ENCODE measurements around the gene TIE1.

Gene TIE1

DNA sequence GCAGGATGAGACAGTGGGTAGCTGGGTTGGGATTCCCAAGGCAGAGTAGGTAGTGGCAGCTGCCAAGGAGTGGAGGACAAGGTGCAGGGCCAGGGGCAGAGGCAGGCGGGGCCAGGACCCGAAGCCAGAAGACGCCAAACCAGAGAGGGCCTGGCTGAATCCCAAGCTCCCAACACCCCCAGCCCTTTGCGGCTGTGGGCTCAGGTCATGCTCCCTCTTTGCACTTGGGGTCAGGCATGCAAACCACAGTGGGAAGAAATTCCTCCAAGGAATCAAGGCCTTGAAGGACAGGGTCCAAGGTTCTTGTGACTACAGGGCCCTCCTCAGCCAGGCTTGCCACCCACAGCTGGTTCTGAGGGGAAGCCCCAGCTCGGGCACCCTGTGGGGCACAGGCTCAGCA, 21.6 kb upstream of the TIE1 start:
- H3K79me2 ChIP-seq (ENCODE audit: low read length), result no peaks in the 10 kb centered on the region
- H2AFZ ChIP-seq (ENCODE audit: low read depth, low read length), result no peak overlapping the region
- no peaks in the 10 kb centered on the region for H3K9me3 ChIP-seq (ENCODE audit: insufficient read depth, low read length)
- TF ChIP-seq, protein P1, sequence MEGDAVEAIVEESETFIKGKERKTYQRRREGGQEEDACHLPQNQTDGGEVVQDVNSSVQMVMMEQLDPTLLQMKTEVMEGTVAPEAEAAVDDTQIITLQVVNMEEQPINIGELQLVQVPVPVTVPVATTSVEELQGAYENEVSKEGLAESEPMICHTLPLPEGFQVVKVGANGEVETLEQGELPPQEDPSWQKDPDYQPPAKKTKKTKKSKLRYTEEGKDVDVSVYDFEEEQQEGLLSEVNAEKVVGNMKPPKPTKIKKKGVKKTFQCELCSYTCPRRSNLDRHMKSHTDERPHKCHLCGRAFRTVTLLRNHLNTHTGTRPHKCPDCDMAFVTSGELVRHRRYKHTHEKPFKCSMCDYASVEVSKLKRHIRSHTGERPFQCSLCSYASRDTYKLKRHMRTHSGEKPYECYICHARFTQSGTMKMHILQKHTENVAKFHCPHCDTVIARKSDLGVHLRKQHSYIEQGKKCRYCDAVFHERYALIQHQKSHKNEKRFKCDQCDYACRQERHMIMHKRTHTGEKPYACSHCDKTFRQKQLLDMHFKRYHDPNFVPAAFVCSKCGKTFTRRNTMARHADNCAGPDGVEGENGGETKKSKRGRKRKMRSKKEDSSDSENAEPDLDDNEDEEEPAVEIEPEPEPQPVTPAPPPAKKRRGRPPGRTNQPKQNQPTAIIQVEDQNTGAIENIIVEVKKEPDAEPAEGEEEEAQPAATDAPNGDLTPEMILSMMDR (IDR thresholded peaks at IDR 0.05; ENCODE audit: low read depth, low read length), result no peak
- TF ChIP-seq EZH2phosphoT487 (IDR thresholded peaks at IDR 0.05; ENCODE audit: low read depth), result no peak
- H3K36me3 ChIP-seq (replicated peaks; ENCODE audit: low read depth, low read length), result no peaks in the 10 kb centered on the region
- H3K27ac ChIP-seq (ENCODE audit: low read length), result no peak overlapping the region
- no peaks in the 10 kb centered on the region for H3K4me1 ChIP-seq (ENCODE audit: low read length)
- H3K4me3 ChIP-seq (ENCODE audit: low read length), result no peak overlapping the region
- no peaks in the 10 kb centered on the region for H3K27me3 ChIP-seq (ENCODE audit: low read depth, low read length)
- no peak overlapping the region for H3K9ac ChIP-seq (ENCODE audit: low read length)
- no peak overlapping the region for H3K4me2 ChIP-seq (ENCODE audit: low read length)
- no peaks in the 10 kb centered on the region for H4K20me1 ChIP-seq (ENCODE audit: insufficient read depth, low read length)

DNA sequence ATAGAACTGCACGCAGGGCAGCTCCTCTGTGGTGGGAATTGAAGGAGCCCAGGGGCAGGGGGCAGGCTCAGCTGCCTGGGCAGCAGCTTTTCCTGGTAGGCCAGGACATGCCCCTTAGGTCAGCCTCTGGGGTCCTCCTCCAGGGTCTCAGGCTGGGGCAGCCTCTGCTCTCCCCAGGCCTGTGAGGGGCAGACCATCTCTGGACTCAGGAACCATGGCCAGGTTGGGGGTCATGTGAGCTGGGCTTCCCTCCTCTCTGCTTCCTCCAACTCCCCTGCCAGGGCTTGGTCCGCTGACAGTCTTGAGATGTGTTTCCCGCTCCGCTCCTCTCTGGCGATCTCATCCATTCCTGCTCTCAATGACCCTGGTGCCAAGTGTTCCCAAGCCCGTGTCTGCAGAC, 21.1 kb upstream of the TIE1 start:
- no peak overlapping the region for H3K9ac ChIP-seq (ENCODE audit: low read length)
- H2AFZ ChIP-seq (ENCODE audit: low read depth, low read length), result no peak overlapping the region
- H3K36me3 ChIP-seq (replicated peaks; ENCODE audit: low read depth, low read length), result no peaks in the 10 kb centered on the region
- no peaks in the 10 kb centered on the region for H4K20me1 ChIP-seq (ENCODE audit: insufficient read depth, low read length)
- H3K4me2 ChIP-seq (ENCODE audit: low read length), result no peak overlapping the region
- no peak for TF ChIP-seq EZH2phosphoT487 (IDR thresholded peaks at IDR 0.05; ENCODE audit: low read depth)
- H3K79me2 ChIP-seq (ENCODE audit: low read length), result no peaks in the 10 kb centered on the region
- H3K27me3 ChIP-seq (ENCODE audit: low read depth, low read length), result no peaks in the 10 kb centered on the region
- H3K27ac ChIP-seq (ENCODE audit: low read length), result no peak overlapping the region
- H3K4me3 ChIP-seq (ENCODE audit: low read length), result no peak overlapping the region
- H3K4me1 ChIP-seq (ENCODE audit: low read length), result no peaks in the 10 kb centered on the region
- H3K9me3 ChIP-seq (ENCODE audit: insufficient read depth, low read length), result no peaks in the 10 kb centered on the region

DNA sequence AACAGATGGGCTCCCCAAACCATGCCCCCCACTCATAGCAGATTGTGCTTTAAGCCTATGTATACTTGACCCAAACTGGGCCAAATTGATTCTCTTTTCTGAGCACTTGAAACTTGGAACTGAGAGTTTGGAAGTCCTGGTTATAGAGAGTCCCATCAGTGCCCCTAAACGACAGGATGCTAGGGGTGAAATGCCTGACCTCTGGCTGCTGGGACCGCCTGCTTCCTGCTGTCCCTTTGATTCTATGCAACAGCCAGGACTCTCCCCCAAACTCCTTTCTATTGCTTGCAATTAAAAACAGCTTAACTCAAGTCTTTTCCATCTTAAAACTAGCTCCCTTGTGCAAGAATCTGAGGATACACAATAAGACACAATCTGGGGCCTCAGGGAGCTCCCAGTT, 20.1 kb upstream of the TIE1 start:
- no peak overlapping the region for H3K27ac ChIP-seq (ENCODE audit: low read length)
- no peak overlapping the region for H3K4me2 ChIP-seq (ENCODE audit: low read length)
- H3K4me3 ChIP-seq (ENCODE audit: low read length), result no peak overlapping the region
- no peaks in the 10 kb centered on the region for H3K4me1 ChIP-seq (ENCODE audit: low read length)
- no peaks in the 10 kb centered on the region for H3K27me3 ChIP-seq (ENCODE audit: low read depth, low read length)
- no peak overlapping the region for H2AFZ ChIP-seq (ENCODE audit: low read depth, low read length)
- no peaks in the 10 kb centered on the region for H3K79me2 ChIP-seq (ENCODE audit: low read length)
- H3K9ac ChIP-seq (ENCODE audit: low read length), result no peak overlapping the region
- H3K9me3 ChIP-seq (ENCODE audit: insufficient read depth, low read length), result no peaks in the 10 kb centered on the region
- TF ChIP-seq, protein P1 (IDR thresholded peaks at IDR 0.05; ENCODE audit: low read depth, low read length), result no peak
- TF ChIP-seq EZH2phosphoT487 (IDR thresholded peaks at IDR 0.05; ENCODE audit: low read depth), result no peak
- no peaks in the 10 kb centered on the region for H3K36me3 ChIP-seq (replicated peaks; ENCODE audit: low read depth, low read length)
- H4K20me1 ChIP-seq (ENCODE audit: insufficient read depth, low read length), result no peaks in the 10 kb centered on the region

DNA sequence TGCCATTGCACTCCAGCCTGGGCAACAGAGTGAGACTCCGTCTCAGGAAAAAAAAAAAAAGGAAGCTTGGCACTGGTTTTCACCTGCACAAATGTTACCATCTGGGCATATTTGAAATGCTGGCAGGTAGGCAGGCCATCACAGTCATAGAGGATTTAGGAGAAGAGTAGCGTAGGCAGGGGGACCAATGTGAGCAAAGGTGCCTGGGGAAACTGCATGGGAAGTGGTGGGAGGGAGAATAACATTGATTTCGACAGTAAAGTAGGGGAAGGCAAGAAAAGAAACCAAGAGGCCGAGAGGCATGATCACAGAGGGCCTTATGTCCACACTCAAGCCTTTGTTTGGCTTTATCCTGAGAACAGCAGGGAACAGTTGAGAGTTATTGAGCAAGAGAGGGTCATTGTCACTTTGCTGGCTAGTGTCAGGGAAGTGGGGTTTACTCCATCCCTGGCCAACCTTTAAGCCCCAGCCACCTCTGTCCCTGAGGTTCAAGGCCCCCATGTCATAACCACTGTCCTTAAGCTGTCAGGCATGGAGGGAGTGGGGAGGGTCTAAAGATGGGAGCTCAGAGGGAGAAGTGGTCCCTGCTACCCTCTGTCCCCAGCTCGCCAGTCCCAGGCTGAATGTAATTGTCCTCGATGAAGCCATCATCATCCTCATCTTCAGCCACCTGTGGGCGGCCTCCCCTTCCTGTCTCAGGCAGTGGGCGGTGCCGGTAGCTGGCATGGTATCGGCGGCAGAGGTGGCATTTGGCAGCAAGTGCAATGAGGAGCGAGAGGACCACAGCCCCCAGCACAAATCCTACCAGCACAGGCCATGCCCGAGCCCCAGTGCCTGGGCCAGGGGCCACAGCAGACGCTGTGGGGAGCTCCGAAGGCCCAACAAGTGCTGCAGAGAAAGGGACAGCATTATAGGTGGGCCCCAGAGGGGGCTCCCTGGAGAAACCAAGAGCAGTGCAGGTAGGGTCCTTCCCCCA, 18.3 kb upstream of the TIE1 start:
- Histone ChIP-seq H3K27ac (ENCODE audit: low read length) (no peak overlapping the region), H3K36me3 (replicated peaks; ENCODE audit: low read depth, low read length) (no peaks in the 10 kb centered on the region), H3K79me2 (ENCODE audit: low read length) (no peaks in the 10 kb centered on the region), H3K9me3 (ENCODE audit: insufficient read depth, low read length) (no peaks in the 10 kb centered on the region), H4K20me1 (ENCODE audit: insufficient read depth, low read length) (no peaks in the 10 kb centered on the region), H3K4me1 (ENCODE audit: low read length) (no peaks in the 10 kb centered on the region), H3K4me2 (ENCODE audit: low read length) (no peak overlapping the region), H3K9ac (ENCODE audit: low read length) (no peak overlapping the region), H2AFZ (ENCODE audit: low read depth, low read length) (no peak overlapping the region), H3K27me3 (ENCODE audit: low read depth, low read length) (0 out of 2 replicates have a peak, but pooled peaks cover 3% of the 10 kb centered on the region), H3K4me3 (ENCODE audit: low read length) (no peak overlapping the region)
- TF ChIP-seq, protein P1 (IDR thresholded peaks at IDR 0.05; ENCODE audit: low read depth, low read length), result no peak
- TF ChIP-seq EZH2phosphoT487 (IDR thresholded peaks at IDR 0.05; ENCODE audit: low read depth), result no peak

Data from OCI-LY3 (cell line).